GM12875 (cell line): Measurements from ENCODE around the gene FBXO34.
"Not testable (repeated sequence)": the region's sequence is repeated elsewhere in the genome, so short reads cannot be mapped to it uniquely, and the experiment has no call there.

ENCODE experiments used
- H3K4me3 ChIP-seq: one replicate; pipeline ENCODE4 v1.5.1; 2011; ENCODE audit warnings: low read depth, low read length, control low read depth
- TF ChIP-seq, protein P1 (sequence below): IDR thresholded peaks from 2 replicates; pipeline ENCODE4 v1.5.1; 2011; ENCODE audit warnings: low read depth, mild to moderate bottlenecking, control low read depth, inconsistent platforms, low read length, moderate library complexity, borderline replicate concordance; ENCODE audit not compliant: insufficient read depth

FBXO34 gene

GRCh38 chr14:55309154-55309553, 37.9 kb downstream of the FBXO34 start:
- no peak overlapping the region for H3K4me3 ChIP-seq
- TF ChIP-seq, protein P1, sequence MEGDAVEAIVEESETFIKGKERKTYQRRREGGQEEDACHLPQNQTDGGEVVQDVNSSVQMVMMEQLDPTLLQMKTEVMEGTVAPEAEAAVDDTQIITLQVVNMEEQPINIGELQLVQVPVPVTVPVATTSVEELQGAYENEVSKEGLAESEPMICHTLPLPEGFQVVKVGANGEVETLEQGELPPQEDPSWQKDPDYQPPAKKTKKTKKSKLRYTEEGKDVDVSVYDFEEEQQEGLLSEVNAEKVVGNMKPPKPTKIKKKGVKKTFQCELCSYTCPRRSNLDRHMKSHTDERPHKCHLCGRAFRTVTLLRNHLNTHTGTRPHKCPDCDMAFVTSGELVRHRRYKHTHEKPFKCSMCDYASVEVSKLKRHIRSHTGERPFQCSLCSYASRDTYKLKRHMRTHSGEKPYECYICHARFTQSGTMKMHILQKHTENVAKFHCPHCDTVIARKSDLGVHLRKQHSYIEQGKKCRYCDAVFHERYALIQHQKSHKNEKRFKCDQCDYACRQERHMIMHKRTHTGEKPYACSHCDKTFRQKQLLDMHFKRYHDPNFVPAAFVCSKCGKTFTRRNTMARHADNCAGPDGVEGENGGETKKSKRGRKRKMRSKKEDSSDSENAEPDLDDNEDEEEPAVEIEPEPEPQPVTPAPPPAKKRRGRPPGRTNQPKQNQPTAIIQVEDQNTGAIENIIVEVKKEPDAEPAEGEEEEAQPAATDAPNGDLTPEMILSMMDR = no peak

DNA sequence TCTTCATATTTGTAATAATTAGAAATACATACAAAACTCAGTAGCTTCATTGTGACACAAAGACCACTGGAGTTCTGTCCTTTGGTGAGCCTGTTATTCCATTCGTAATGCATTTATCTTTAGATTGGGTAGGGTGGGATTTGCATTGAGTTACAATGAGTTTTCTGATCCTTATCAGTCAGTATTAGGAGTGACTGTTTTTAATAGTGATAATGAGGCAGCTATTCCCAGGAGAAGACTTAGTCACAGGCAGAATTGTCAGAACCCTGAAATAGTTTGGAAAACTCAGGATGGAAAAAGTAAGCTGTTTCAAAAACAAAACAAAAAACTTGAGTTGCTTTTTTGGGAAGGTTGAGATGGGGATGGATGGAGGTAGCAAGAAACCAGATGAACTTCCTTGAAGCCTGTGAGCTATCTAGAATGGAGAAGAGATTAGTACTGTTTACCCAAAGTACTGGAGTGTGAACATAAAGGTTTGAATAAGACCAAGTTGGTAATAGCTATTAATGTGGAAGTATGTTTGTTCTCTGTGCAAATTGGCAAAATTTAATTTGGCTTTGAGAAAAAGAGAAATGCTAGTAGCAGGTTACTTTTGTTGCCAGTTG, 38.6 kb downstream of the FBXO34 start:
- TF ChIP-seq, protein P1 = no peak
- no peak overlapping the region for H3K4me3 ChIP-seq

DNA sequence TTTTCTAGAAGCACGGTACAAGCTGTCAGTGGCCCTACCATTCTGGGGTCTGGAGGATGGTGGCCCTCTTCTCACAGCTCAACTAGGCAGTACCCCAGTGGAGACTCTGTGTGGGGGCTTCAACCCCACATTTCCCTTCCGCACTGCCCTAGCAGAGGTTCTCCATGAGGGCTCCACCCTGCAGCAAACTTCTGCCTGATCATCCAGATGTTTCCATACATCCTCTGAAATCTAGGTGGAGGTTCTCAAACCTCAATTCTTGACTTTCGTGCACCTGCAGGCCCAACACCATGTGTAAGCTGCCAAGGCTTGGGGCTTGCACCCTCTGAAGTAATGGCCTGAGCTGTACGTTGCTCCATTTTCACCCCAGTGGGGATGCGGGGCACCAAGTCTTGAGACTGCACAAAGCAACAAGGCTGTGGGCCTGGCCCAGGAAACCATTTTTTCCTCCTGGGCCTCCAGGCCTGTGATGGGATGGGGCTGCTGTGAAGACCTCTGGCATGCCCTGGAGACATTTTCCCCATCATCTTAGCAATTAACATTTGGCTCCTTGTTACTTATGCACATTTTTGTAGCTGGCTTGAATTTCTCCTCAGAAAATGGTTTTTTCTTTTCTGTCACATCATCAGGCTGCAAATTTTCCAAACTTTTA, 41.3 kb downstream of the FBXO34 start:
- H3K4me3 ChIP-seq = not testable (repeated sequence)

- no peak overlapping the region for H3K4me3 ChIP-seq
- TF ChIP-seq, protein P1 = no peak
These were observed 42.3 kb downstream of the FBXO34 start for GRCh38 chr14:55313480-55313879.

DNA sequence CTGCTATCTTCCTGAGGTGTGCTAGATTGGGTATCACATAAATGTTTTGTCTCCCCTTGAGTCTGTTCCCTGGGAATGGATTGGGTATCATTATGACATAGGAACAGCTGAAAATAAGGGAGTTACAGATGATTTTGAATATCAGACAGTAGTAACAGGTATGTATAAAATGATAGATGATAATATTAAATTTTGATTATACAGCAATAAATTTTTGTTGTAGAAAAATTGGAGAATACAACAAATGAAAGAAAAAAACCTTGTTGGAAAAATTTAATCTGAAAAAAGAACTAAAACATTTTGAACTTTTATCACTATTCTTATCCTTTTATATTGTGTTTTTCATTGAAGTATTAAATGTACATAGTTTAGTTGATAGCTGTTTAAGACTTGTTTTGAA, 43.2 kb downstream of the FBXO34 start:
- no peak overlapping the region for H3K4me3 ChIP-seq
- TF ChIP-seq, protein P1 = no peak

DNA sequence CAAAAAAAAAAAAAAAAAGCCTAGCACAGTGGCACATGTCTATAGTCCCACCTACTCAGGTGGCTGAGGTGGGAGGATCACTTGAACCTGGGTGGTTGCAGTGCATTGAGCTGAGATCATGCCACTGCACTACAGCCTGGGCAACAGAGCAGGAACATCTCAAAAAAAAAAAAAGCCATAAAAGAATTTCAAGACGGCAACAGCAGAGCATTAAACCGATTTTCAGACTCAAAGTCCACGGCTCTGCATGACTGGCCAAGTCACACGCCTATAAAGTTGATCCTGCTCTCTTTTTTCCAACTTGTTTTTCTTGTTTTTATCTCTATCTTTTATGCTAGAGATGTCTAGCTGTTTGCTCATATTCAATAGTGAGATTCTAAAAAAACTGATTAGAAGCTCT, 45.3 kb downstream of the FBXO34 start:
- TF ChIP-seq, protein P1 = no peak

DNA sequence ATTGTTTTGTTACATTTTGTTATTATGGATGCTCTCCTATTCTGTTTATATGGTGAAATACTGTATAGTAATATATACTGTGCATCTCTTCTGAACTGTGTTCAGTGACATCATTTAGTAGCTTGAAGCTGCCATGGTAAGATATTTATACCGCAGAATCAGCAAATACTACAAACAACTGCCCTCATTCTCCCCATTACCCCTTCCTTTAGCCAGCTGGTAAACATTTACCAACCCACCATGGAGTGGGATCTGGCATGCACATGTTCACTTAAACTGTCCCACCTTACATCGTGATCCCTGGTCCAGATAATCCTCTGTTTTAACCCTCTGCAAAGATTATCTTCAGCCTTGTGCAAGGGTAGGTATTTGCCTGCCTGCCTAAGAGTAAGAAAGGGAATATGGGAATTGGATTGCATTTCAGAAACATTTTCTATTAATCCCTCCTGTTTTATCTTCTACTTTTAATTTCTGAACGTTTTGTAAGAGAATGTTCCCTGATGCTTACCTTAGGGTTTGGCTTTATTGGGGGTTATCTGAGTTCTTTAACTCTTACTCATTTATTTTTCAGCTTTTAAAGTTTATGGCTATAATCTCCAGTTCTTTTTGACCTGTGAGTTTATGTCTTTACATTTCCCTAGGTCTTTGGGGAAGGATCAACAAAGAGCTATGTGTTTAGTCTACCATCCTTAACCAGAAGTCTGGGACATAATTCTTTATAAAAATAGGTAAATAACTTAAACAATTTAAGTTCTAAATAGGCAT, 46.5 kb downstream of the FBXO34 start:
- TF ChIP-seq, protein P1 = no peak
- no peak overlapping the region for H3K4me3 ChIP-seq

More for the DNA sequence above, 45.3 kb downstream of the FBXO34 start:
- H3K4me3 ChIP-seq = no peak overlapping the region
